ENCODE measurements around the gene RUSC1. TPM values are rescaled to one million over a fixed set of nuclear protein-coding genes. Genes with fewer than 3 reads are reported as not detected.

RUSC1 gene
- total RNA-seq, 1 experiment from 2014 or later = 68.8 TPM

DNA sequence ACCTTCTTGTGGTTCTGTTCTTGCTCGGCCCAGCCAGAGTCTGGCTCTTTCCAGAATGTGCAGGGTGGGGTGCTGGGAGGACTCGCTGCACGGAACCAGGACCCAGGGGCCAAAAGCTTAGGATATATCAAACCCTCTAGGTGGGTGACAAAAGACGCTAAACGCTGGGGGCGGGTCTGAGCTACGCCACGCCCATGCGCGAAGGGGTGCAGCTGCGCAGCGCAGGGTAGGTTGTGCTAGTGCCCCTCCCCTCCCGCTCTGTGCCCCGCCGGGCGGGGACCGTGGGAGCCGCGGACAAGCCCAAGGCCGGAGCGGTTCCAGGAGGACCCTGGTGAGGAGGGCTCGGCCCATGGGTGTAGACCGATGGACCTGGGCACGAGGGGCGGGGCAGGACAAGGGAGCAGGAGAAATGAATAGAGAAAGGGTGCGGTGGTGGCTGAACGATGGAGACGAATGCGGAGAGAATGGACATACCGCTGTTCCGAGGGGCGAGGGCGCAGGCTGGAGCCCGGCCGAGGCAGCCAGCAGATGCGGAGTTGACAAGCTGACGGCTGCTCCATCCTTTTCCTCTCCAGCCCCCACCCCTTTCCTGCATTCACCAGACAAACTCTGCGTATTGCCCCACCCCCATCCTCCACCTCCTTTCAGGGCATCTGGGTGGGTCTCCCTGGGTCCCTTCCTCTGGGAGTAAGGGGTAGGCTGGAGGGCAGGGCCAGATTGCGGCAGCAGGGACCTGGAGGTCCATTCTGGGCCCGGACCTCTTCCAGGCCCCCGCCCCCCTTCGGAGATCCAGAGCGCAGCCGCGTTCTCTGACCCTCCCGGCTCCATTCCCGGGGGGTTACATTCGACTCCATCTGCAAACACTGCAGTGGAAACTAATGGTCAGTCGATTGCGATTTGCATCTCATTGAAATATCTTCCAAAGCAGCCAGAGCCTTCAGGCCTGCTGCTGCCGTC is at the start of gene RUSC1 (continued):
- TF ChIP-seq, protein P1, sequence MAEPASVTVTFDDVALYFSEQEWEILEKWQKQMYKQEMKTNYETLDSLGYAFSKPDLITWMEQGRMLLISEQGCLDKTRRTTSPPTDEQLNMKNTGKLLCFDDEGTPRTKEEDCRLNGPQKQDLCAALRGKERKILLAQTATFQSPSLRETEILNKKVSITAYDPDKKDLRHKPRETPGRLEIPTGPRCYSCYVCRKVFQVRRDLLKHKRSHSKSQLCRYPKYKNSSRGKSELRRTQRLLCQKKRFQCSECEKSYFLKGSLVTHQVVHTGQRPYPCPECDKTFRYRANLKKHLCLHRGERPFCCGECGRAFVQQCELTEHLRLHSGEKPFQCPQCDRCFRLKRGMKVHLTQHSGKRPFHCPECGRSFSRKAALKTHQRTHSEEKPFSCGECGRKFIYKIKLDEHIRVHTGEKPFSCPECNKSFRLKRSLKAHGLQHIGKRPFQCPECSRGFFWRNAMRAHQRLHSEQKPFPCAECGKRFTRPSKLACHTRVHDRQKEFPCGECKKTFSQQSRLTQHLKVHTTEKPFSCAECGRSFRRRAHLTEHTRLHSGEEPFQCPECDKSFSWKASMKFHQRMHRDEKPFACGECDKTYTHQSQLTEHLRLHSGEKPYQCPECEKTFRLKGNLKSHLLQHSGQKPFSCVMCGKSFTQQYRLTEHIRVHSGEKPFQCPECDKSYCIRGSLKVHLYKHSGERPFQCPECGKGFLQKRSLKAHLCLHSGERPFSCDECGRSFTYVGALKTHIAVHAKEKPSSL (CRISPR knock-in tag; conservative IDR thresholded peaks at IDR 0.05) = no peak
- no peak for TF ChIP-seq ZNF263 (CRISPR knock-in tag; IDR thresholded peaks at IDR 0.05; ENCODE audit: low read depth)
- no peak for TF ChIP-seq FOXJ3 (CRISPR knock-in tag; IDR thresholded peaks at IDR 0.05; ENCODE audit: borderline replicate concordance)
- TF ChIP-seq, protein P2, sequence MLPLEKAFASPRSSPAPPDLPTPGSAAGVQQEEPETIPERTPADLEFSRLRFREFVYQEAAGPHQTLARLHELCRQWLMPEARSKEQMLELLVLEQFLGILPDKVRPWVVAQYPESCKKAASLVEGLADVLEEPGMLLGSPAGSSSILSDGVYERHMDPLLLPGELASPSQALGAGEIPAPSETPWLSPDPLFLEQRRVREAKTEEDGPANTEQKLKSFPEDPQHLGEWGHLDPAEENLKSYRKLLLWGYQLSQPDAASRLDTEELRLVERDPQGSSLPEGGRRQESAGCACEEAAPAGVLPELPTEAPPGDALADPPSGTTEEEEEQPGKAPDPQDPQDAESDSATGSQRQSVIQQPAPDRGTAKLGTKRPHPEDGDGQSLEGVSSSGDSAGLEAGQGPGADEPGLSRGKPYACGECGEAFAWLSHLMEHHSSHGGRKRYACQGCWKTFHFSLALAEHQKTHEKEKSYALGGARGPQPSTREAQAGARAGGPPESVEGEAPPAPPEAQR (CRISPR knock-in tag; IDR thresholded peaks at IDR 0.05) = no peak
- TF ChIP-seq SOX15 (CRISPR knock-in tag; IDR thresholded peaks at IDR 0.05) = no peak
- TF ChIP-seq, protein P3, sequence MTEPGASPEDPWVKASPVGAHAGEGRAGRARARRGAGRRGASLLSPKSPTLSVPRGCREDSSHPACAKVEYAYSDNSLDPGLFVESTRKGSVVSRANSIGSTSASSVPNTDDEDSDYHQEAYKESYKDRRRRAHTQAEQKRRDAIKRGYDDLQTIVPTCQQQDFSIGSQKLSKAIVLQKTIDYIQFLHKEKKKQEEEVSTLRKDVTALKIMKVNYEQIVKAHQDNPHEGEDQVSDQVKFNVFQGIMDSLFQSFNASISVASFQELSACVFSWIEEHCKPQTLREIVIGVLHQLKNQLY (CRISPR knock-in tag; IDR thresholded peaks at IDR 0.05) = no peak
- peak; percentile 85; the same call in 1 of the 2 replicates for TF ChIP-seq NFATC4 (CRISPR knock-in tag; IDR thresholded peaks at IDR 0.05)
- no peak for TF ChIP-seq ZNF219 (CRISPR knock-in tag; IDR thresholded peaks at IDR 0.05; ENCODE audit: borderline replicate concordance)
- TF ChIP-seq, protein P4, sequence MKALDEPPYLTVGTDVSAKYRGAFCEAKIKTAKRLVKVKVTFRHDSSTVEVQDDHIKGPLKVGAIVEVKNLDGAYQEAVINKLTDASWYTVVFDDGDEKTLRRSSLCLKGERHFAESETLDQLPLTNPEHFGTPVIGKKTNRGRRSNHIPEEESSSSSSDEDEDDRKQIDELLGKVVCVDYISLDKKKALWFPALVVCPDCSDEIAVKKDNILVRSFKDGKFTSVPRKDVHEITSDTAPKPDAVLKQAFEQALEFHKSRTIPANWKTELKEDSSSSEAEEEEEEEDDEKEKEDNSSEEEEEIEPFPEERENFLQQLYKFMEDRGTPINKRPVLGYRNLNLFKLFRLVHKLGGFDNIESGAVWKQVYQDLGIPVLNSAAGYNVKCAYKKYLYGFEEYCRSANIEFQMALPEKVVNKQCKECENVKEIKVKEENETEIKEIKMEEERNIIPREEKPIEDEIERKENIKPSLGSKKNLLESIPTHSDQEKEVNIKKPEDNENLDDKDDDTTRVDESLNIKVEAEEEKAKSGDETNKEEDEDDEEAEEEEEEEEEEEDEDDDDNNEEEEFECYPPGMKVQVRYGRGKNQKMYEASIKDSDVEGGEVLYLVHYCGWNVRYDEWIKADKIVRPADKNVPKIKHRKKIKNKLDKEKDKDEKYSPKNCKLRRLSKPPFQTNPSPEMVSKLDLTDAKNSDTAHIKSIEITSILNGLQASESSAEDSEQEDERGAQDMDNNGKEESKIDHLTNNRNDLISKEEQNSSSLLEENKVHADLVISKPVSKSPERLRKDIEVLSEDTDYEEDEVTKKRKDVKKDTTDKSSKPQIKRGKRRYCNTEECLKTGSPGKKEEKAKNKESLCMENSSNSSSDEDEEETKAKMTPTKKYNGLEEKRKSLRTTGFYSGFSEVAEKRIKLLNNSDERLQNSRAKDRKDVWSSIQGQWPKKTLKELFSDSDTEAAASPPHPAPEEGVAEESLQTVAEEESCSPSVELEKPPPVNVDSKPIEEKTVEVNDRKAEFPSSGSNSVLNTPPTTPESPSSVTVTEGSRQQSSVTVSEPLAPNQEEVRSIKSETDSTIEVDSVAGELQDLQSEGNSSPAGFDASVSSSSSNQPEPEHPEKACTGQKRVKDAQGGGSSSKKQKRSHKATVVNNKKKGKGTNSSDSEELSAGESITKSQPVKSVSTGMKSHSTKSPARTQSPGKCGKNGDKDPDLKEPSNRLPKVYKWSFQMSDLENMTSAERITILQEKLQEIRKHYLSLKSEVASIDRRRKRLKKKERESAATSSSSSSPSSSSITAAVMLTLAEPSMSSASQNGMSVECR (CRISPR knock-in tag; IDR thresholded peaks at IDR 0.05; ENCODE audit: borderline replicate concordance) = peak; percentile 55; the same call in 1 of the 2 replicates
- no peak for TF ChIP-seq NR1H2 (CRISPR knock-in tag; IDR thresholded peaks at IDR 0.05)
- no peak for TF ChIP-seq MXD4 (CRISPR knock-in tag; IDR thresholded peaks at IDR 0.05; ENCODE audit: borderline replicate concordance)
- TF ChIP-seq, protein P5, sequence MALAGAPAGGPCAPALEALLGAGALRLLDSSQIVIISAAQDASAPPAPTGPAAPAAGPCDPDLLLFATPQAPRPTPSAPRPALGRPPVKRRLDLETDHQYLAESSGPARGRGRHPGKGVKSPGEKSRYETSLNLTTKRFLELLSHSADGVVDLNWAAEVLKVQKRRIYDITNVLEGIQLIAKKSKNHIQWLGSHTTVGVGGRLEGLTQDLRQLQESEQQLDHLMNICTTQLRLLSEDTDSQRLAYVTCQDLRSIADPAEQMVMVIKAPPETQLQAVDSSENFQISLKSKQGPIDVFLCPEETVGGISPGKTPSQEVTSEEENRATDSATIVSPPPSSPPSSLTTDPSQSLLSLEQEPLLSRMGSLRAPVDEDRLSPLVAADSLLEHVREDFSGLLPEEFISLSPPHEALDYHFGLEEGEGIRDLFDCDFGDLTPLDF (CRISPR knock-in tag; IDR thresholded peaks at IDR 0.05) = no peak
- TF ChIP-seq, protein P6, sequence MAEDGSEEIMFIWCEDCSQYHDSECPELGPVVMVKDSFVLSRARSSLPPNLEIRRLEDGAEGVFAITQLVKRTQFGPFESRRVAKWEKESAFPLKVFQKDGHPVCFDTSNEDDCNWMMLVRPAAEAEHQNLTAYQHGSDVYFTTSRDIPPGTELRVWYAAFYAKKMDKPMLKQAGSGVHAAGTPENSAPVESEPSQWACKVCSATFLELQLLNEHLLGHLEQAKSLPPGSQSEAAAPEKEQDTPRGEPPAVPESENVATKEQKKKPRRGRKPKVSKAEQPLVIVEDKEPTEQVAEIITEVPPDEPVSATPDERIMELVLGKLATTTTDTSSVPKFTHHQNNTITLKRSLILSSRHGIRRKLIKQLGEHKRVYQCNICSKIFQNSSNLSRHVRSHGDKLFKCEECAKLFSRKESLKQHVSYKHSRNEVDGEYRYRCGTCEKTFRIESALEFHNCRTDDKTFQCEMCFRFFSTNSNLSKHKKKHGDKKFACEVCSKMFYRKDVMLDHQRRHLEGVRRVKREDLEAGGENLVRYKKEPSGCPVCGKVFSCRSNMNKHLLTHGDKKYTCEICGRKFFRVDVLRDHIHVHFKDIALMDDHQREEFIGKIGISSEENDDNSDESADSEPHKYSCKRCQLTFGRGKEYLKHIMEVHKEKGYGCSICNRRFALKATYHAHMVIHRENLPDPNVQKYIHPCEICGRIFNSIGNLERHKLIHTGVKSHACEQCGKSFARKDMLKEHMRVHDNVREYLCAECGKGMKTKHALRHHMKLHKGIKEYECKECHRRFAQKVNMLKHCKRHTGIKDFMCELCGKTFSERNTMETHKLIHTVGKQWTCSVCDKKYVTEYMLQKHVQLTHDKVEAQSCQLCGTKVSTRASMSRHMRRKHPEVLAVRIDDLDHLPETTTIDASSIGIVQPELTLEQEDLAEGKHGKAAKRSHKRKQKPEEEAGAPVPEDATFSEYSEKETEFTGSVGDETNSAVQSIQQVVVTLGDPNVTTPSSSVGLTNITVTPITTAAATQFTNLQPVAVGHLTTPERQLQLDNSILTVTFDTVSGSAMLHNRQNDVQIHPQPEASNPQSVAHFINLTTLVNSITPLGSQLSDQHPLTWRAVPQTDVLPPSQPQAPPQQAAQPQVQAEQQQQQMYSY (CRISPR knock-in tag; IDR thresholded peaks at IDR 0.05) = peak; percentile 34
- TF ChIP-seq, protein P7, sequence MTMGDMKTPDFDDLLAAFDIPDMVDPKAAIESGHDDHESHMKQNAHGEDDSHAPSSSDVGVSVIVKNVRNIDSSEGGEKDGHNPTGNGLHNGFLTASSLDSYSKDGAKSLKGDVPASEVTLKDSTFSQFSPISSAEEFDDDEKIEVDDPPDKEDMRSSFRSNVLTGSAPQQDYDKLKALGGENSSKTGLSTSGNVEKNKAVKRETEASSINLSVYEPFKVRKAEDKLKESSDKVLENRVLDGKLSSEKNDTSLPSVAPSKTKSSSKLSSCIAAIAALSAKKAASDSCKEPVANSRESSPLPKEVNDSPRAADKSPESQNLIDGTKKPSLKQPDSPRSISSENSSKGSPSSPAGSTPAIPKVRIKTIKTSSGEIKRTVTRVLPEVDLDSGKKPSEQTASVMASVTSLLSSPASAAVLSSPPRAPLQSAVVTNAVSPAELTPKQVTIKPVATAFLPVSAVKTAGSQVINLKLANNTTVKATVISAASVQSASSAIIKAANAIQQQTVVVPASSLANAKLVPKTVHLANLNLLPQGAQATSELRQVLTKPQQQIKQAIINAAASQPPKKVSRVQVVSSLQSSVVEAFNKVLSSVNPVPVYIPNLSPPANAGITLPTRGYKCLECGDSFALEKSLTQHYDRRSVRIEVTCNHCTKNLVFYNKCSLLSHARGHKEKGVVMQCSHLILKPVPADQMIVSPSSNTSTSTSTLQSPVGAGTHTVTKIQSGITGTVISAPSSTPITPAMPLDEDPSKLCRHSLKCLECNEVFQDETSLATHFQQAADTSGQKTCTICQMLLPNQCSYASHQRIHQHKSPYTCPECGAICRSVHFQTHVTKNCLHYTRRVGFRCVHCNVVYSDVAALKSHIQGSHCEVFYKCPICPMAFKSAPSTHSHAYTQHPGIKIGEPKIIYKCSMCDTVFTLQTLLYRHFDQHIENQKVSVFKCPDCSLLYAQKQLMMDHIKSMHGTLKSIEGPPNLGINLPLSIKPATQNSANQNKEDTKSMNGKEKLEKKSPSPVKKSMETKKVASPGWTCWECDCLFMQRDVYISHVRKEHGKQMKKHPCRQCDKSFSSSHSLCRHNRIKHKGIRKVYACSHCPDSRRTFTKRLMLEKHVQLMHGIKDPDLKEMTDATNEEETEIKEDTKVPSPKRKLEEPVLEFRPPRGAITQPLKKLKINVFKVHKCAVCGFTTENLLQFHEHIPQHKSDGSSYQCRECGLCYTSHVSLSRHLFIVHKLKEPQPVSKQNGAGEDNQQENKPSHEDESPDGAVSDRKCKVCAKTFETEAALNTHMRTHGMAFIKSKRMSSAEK (CRISPR knock-in tag; IDR thresholded peaks at IDR 0.05; ENCODE audit: borderline replicate concordance) = 0 out of 2 replicates have a peak, but pooled peaks have one; percentile 17
- no peak for TF ChIP-seq RORB (CRISPR knock-in tag; IDR thresholded peaks at IDR 0.05)
- TF ChIP-seq, protein P8, sequence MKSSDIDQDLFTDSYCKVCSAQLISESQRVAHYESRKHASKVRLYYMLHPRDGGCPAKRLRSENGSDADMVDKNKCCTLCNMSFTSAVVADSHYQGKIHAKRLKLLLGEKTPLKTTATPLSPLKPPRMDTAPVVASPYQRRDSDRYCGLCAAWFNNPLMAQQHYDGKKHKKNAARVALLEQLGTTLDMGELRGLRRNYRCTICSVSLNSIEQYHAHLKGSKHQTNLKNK (CRISPR knock-in tag; IDR thresholded peaks at IDR 0.05) = no peak
- TF ChIP-seq SMAD3 (CRISPR knock-in tag; IDR thresholded peaks at IDR 0.05; ENCODE audit: borderline replicate concordance) = 0 out of 2 replicates have a peak, but pooled peaks have one; percentile 23
- TF ChIP-seq TCF7 (CRISPR knock-in tag; IDR thresholded peaks at IDR 0.05; ENCODE audit: low read depth) = no peak

Data from WTC11 (cell line).